A673 (cell line): ENCODE data around the gene CHCHD6. TPM values are rescaled to one million over a fixed set of nuclear protein-coding genes. Genes with fewer than 3 reads are reported as not detected.

ENCODE experiments used
- BruUV-seq: library from RNA; stranded (reverse); fragments of 400-500 nt; replicated peaks from 2 replicates; lab custom pipeline; 2021; lab: Mats Ljungman, UMichigan
- CTCF ChIA-PET: fragments of 300-600 bp; sonication (Branson Sonifier 250); formaldehyde crosslinking; loops from one replicate; lab custom pipeline; 2022; ENCODE audit warnings: antibody characterized with exemption; lab: Charles Lee
- POLR2A ChIA-PET: fragments of 300-600 bp; sonication (Branson Sonifier 250); formaldehyde crosslinking; loops from one replicate; lab custom pipeline; 2022; ENCODE audit warnings: antibody characterized with exemption; ENCODE audit not compliant: low non-redundant PET; lab: Charles Lee
- DNase-seq: peaks from one replicate; pipeline ENCODE4 v3.0.0-alpha.2; 2015; ENCODE audit warnings: low spot score
- H3K27ac ChIP-seq: fragments of 200-600 bp; sonication (generic); 2 replicates; pipeline ENCODE4 v1.5.1; 2016; ENCODE audit warnings: mixed run types, low read depth, mild to moderate bottlenecking, mixed read lengths, antibody characterized with exemption, low read length; ENCODE audit not compliant: poor library complexity, severe bottlenecking
- H3K27me3 ChIP-seq: fragments of 200-600 bp; sonication (generic); replicated peaks from 2 replicates; pipeline ENCODE4 v1.6.1; 2017; ENCODE audit warnings: mixed run types, low read depth, mild to moderate bottlenecking, mixed read lengths, antibody characterized with exemption, low read length; ENCODE audit not compliant: insufficient read depth, poor library complexity
- H3K36me3 ChIP-seq: fragments of 200-600 bp; sonication (generic); 2 replicates; pipeline ENCODE4 v1.6.1; 2016; ENCODE audit warnings: mixed run types, mild to moderate bottlenecking, mixed read lengths, antibody characterized with exemption, low read length; ENCODE audit not compliant: insufficient read depth, poor library complexity, severe bottlenecking
- H3K4me1 ChIP-seq: fragments of 200-600 bp; sonication (generic); 2 replicates; pipeline ENCODE4 v1.6.1; 2017; ENCODE audit warnings: mixed run types, mild to moderate bottlenecking, mixed read lengths, antibody characterized with exemption, low read length; ENCODE audit not compliant: insufficient read depth, poor library complexity, severe bottlenecking
- H3K4me3 ChIP-seq: fragments of 200-600 bp; sonication (generic); 2 replicates; pipeline ENCODE4 v1.5.1; 2016; ENCODE audit warnings: low read depth, mixed run types, mild to moderate bottlenecking, mixed read lengths, low read length; ENCODE audit not compliant: poor library complexity, severe bottlenecking
- H3K9me3 ChIP-seq: fragments of 200-600 bp; sonication (generic); 2 replicates; pipeline ENCODE4 v1.6.1; 2016; ENCODE audit warnings: mixed run types, low read depth, mild to moderate bottlenecking, mixed read lengths, antibody characterized with exemption, low read length; ENCODE audit not compliant: poor library complexity, severe bottlenecking
- EZH2 ChIP-seq: fragments of 200-600 bp; sonication (generic); IDR thresholded peaks from 2 replicates; pipeline ENCODE4 v1.6.1; 2017; ENCODE audit warnings: borderline replicate concordance, low read depth, mild to moderate bottlenecking, mixed read lengths, antibody characterized with exemption, low read length; ENCODE audit not compliant: poor library complexity, severe bottlenecking
- intact Hi-C: fragments of 100-400 bp; cut with micrococcal nuclease; formaldehyde crosslinking; loops from one replicate; pipeline ENCODE4 v1.10.0; 2022; ENCODE audit not compliant: unreplicated experiment
- total RNA-seq: library from RNA; stranded (reverse); gene quantifications from 2 replicates; pipeline ENCODE4 v1.2.3, GENCODE V29; 2021
- TF ChIP-seq, protein P1 (sequence below): fragments of 300-800, 200-600 bp; sonication (generic); conservative IDR thresholded peaks from 2 replicates; pipeline ENCODE4 v1.5.1; 2017; ENCODE audit warnings: low read depth, mild to moderate bottlenecking, antibody characterized with exemption, low read length, moderate library complexity, mixed read lengths

CHCHD6 gene
- total RNA-seq, 1 experiment from 2014 or later, result 23.3 TPM

DNA sequence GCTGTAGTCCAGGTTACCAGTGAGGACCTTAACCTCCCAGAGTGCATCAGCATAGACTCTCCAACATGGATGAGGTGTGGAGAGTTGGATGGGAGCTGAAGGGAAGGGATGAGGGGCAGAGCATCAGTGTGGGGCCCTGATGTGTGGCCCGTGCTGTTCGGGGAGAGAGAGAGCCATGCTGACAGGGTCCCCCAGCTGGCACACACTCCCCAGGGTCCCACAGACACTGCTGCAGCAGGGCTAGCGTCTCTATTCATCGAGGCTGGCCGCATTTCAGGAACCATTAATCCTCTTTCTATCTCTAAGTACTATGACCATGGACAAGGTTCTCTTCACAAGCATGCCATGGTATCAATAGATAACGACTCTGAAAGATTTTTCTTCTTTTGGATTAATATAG is 192.9 kb downstream of the CHCHD6 start:
- Histone ChIP-seq H3K36me3 (no peaks in the 10 kb centered on the region), H3K27ac (no peak overlapping the region), H3K4me1 (peaks cover 3% of the 10 kb centered on the region), H3K27me3 (no peaks in the 10 kb centered on the region), H3K4me3 (no peak overlapping the region), H3K9me3 (no peaks in the 10 kb centered on the region)
- TF ChIP-seq, protein P1, sequence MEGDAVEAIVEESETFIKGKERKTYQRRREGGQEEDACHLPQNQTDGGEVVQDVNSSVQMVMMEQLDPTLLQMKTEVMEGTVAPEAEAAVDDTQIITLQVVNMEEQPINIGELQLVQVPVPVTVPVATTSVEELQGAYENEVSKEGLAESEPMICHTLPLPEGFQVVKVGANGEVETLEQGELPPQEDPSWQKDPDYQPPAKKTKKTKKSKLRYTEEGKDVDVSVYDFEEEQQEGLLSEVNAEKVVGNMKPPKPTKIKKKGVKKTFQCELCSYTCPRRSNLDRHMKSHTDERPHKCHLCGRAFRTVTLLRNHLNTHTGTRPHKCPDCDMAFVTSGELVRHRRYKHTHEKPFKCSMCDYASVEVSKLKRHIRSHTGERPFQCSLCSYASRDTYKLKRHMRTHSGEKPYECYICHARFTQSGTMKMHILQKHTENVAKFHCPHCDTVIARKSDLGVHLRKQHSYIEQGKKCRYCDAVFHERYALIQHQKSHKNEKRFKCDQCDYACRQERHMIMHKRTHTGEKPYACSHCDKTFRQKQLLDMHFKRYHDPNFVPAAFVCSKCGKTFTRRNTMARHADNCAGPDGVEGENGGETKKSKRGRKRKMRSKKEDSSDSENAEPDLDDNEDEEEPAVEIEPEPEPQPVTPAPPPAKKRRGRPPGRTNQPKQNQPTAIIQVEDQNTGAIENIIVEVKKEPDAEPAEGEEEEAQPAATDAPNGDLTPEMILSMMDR, result no peak
- CTCF ChIA-PET, result no interaction called here
- POLR2A ChIA-PET, result no interaction called here
- BruUV-seq, result no TSS peak
- intact Hi-C loops, result no loop called here
- DNase-seq, result no peak

DNA sequence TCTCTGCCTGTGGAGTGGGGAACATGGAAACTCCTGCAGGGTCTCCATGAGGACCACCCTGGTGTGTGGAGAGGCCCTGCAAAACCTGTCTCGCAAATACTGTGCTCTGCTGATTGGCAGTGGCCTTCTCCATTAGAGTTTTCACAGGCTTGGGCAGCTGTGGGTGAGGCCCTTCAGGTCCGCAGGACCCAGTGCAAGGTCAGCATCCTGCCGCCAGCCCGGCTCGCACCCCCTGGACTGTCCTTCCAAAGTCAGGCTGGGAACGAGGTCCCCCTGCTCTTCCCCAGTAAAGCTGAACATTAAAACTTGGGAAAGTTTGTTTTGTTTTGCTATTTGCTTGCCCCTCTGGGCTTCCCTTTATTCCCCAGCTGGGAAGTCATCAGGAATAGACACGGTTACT is 193.9 kb downstream of the CHCHD6 start:
- Histone ChIP-seq H3K9me3 (no peaks in the 10 kb centered on the region), H3K27me3 (no peaks in the 10 kb centered on the region), H3K4me3 (no peak overlapping the region), H3K27ac (no peak overlapping the region), H3K36me3 (no peaks in the 10 kb centered on the region), H3K4me1 (peaks cover 3% of the 10 kb centered on the region)
- ChIA-PET POLR2A (no interaction called here), CTCF (no interaction called here)
- DNase-seq, result no peak
- BruUV-seq, result no TSS peak
- intact Hi-C loops, result no loop called here
- TF ChIP-seq, protein P1, result no peak
- TF ChIP-seq EZH2, result no peak

DNA sequence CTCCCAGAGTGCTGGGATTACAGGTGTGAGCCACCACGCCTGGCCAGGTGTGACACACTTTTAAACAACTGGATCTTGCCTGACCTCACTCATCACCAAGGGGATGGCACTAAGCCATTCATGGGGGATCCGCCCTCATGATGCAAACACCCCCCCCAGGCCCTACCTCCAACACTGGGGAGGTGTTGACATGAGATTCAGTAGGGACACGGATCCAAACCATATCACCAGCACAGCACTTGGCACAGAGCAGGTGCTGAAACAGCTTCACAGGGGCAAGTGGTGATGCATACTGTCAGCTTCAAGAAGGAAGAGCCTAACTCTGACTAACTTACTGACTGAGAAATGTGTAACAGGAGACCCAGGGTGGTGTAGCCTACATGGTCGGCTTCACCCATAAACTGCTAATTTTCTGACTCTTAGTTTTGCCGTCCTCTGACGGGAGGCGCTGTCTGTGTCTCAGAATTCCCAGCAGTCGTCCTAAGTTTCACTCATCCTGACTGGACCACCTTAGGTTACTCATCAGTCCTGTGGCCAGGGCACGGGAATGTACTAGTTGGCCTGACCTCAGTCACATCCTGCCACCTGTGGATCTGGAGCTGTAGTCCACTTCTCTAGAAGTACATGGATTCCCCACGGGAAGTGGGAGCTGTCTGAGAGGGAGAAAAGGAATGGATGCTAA is 197.0 kb downstream of the CHCHD6 start:
- CTCF ChIA-PET, result no interaction called here
- no peak for DNase-seq
- no peak overlapping the region for H3K4me3 ChIP-seq
- no peak overlapping the region for H3K27ac ChIP-seq
- H3K4me1 ChIP-seq, result no peaks in the 10 kb centered on the region
- intact Hi-C loops, result no loop called here
- no TSS peak for BruUV-seq
- no peaks in the 10 kb centered on the region for H3K36me3 ChIP-seq
- POLR2A ChIA-PET, result interaction anchor here (0.5 to 0.6 kb wide), 2 partner anchors 152 to 435 kb away, joined by 3 to 8 read pairs; no protein-coding TSS in a partner anchor
- no peaks in the 10 kb centered on the region for H3K27me3 ChIP-seq
- no peaks in the 10 kb centered on the region for H3K9me3 ChIP-seq
- TF ChIP-seq EZH2, result no peak
- TF ChIP-seq, protein P1, result no peak
